GM04503 (cell line): Measurements from ENCODE around the gene GABPB2.

Experiments
- DNase-seq: peaks from one replicate; pipeline ENCODE4 v3.0.0-alpha.2; 2012; ENCODE audit warnings: low read depth

The GABPB2 gene

DNA sequence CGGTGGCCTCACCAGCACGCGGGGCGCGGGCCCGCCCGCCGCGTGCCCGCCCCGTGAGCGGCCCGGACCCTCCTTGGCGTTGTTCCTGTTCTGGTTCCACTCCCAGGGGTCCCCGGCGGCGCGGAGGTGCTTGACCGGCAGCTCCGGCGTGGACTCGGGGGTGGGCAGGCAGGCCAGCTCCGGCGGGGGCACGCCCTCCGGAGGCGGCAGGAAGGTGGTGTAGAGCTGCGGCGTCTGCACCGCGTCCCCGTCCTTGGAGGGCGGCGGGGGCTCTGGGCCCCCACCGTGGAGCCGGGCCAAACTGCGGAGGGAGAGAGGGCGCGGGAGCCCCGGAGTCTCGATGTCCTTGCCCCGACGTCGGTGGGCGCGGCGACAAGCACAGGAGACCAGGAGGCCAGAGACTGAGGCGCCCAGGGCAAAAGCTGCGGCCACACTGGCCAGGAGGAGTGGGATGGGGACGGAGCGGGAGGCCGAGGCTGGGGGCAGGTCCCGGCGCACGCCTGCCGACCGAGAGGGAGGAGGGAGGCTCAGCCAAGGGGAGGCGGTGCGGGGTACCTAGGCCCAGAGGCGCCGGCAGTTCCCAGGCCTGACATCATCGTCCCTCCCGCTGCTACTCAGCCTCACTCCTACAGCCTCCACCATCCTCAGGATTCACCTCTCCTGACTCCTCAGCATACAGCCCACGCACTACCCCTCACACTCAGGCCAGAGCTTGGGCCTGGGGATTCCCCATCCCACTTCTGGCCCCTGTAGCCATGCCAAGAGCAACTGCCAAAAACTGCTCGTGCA, 62.7 kb downstream of the GABPB2 start:
- no peak for DNase-seq

DNA sequence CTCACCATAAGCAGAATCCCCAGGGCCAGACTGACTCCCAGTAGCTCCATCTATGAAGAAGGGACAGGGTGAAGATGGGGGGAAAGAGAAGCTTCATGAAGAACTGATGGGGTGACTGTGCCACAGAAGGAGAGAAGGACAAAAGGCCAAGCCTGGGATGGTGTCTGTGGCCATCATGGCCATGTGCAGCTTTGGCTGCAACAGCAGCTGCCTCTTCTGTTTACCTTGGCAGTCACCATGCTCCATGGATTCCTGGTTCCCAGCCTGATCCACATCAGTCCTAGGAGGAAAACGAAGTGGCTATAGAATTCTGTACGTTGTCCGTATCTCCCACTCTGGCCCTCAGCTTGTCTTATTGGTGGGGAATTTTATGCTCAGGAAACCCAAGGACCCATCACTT, 63.8 kb downstream of the GABPB2 start:
- DNase-seq = no peak

DNA sequence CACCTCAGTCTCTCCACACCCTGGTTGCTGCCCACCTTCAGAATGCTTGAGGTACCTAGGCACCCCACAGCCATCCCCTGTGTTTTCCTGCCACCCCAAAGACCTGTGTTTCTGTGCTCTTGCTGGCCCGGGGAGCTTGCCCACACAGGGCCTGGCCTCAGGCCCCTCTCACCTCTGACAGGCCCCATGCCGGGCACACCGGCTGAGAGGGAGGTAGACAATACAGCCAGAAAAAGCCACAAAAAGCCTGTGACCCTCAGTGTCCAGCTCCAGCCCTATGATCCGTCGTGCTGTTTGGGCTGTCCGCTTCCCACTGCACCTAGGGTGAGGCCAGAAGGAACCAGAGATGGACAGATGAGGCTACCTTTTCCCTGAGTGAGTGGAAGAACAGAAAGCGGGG, 64.4 kb downstream of the GABPB2 start:
- no peak for DNase-seq

DNA sequence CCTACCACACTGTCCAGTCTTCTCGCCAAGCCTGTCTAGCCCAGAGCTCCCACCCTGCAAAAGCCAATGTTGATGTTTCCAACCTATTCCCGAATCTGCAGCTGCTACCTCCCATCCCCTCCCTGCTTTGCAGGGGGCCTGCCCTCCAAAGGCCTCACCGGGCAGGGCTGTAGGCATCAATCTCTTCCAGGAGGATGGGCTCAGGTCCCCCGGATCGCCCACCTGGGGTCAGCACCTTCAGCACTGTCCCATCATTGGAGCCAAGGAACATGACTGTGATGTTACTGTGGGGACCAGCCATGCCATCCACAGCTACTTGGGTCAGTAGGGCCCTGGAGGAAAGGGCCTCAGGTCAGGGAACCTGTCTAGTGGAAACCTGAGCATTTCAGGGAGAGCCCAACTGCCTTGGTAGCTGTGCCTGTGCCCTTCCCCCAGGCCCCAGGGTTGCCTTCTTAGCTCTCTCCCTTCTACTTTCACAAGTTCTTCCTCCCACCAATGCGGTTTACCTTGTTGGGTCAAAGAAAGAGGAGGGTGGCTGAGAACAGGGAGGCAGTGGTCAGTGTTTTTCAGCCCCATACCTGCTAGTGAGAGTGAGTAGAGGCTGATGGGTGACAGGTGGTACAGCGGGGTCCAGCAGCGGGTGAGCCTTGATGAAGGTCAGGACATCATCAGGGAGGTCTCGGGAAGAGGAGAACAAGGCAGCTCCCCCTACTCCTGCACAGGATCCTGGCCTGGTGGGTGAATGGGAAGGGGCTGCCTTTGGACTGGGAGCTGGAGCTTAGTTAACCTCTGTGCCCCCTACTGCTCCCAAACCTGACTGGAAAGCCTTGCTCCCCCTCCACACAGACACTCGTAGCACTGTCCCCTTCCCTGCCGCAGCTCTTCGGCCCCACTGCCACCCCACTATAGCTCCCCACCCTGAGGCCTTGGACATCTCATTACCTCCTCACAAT, 65.1 kb downstream of the GABPB2 start:
- DNase-seq = no peak

DNA sequence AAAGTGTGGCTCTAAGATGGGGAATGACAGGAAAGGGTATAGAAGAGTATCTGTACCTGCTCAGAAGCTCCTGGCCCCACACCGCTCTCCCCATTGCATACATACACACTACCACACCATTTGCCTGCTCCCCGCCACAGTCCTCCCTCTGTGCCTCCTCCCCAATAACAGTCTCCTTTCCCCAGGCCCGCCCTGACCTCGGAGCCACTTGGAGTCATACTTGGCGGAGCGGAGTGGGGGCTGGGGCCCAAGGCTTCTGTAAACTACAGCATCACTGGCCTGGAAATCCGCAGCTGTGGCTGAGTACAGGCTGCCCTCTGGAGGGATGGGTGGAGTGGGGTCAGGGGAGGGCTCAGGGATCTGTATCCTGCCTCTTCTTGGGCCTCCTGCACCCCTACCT, 67.2 kb downstream of the GABPB2 start:
- DNase-seq = no peak

DNA sequence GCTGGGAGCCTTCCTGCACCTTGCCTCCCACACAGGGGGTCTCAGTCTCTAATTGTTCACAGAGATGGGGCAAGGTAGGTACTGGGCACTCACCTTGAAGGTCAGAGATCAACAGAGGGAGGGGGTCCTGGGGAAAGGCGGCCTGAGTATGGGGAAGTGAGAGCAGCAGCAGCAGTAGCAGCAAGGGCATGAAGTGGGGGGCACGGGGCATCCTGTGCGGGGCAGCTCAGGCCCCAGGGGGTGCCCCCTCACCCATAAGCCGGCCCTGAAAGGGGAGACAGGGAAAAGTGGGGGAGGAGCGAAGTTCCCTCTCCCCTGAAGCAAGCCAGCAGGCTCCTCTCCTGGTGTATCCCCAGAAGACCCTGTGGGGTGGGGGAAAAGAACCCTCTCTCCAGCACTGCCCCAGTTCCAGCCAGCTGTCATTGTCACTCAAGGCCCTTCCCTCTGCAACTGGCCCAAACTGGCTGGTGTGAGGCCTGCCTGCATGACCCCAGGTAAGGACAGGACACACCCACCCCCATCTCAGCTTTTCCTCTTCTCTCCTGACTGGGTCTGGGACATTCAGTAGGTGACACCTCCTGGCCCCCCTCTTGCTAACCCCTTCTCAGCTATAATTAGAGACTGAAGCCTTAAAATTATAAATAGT, 72.0 kb downstream of the GABPB2 start:
- no peak for DNase-seq

DNA sequence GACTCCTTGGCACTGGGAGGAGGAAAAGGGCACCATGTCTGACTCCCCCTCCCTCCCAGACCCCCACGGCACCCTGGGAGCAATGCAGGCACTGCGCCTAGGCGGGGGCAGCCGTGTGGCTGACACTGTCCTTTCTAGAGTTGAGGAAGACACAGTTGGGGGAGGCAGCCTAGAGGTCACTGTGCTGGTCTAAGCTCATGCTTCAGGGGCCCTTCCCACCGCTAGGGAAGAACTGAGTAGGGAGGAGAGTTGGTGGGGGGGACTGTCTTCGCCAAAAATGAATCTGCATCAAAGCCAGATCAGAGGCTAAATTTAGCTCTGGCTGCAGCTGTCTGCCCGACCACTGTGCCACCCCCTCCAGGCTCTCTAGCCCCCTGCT, 72.5 kb downstream of the GABPB2 start:
- no peak for DNase-seq

DNA sequence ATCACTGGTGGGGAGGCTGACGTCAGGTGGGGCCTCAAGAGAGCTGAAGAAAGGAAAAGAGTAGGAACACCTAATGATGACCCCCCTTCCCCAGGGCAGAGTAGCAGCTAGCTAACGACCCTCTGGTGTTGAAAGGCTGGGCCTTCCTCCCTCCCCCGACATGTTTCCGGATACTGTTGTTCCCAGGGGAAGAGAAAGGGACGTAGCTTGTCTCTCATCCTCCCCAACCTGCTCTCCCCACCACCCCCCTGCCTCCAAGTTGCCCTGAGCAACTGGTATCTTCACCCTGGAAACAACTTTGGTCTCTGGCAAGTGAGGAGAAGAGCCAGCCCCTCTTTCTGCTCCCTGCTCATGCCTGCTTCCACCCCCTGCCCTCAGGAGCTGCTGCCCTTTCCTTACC, 73.4 kb downstream of the GABPB2 start:
- DNase-seq = no peak

DNA sequence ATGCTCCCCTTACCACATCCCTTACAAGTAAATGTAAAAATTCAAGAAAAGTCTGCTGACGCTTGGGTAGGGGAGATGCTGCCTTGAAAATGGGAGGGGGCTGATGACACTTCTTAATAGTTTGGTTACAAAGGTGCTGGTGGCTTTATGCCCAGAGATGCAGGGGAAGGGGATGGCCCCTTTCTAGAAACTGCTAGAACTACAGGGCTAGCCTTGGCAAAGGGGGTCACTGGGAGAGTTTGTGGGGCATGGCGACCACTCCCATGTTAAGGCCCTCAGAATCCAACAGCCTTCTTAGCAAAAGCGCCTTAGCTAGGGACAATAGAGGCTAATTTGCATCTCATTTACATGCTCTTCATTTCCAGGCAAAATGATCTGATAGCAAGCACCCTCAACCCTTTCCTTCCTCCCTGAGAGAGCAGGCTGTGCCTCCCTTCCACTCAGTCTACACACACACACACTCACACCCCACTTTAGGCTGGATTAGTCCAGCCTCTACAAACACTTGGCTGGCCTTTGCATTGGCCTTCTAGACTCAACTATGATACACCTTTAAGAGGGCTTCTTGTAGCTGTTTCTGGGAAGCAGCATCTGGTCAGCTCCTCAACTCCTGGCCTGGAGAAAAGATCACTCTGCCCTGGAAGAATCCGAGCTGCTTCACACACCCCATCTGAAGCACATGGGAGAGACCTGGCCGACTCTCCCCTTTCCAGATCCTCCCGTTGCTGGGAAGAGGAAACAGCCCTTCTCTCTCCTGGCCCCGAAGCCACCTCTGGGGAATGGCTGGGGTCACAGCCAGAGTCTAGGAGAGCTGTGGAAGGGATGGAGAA, 74.1 kb downstream of the GABPB2 start:
- DNase-seq = no peak

DNA sequence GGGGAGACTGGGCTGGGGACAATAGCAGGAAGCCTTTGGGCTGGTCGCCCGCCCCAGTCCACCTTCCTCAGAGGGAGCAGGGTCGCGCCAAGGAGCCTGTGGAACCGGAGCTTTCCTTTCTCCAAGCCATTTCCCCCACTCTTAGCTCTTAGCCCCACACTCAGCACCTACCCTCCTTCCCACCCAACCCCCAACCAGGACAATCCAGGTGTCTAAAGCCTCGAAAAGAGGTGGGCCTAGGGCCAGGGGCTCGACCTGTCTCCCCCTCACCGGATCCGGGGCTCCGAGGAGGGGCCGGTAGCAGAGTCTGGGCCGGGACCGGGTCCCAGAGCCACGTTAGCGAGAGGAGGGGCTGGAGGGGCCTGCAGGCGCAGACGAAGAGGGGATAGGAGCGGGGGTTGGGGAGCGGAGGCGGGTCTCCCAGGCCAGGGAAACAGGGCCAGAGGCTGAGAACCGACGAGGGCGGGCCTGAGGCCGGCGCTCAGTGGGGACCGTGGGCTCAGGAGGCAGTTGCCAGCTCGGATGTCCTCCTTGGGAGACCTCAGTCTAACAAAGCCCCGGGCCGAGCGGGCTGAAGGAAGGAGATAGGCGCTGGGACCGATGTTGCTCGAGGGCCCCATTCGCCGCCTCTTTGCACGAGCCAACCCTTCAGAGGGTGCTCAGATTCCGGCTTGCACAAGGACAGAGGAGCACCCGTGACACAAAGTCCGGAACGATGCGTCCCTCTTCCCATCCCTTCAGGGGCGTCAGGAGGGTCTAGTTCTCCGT, 74.9 kb downstream of the GABPB2 start:
- DNase-seq = no peak

DNA sequence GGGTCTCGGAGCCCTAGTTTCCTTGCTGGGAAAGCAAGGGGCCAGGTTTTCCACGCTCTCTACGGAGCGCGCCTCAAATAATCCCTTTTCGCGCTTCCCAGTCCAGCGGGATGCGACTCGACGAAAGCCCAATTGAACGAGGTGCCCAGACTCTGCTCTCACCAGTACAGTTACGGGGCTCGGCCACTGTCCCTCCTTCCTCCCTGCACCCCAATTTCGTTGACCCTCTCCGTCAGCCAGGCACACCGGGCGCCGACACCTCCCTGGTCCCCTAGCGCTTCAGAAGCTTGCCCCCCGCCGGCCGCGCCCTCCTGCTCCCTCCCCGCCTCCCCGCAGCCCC, 75.5 kb downstream of the GABPB2 start:
- DNase-seq = no peak

DNA sequence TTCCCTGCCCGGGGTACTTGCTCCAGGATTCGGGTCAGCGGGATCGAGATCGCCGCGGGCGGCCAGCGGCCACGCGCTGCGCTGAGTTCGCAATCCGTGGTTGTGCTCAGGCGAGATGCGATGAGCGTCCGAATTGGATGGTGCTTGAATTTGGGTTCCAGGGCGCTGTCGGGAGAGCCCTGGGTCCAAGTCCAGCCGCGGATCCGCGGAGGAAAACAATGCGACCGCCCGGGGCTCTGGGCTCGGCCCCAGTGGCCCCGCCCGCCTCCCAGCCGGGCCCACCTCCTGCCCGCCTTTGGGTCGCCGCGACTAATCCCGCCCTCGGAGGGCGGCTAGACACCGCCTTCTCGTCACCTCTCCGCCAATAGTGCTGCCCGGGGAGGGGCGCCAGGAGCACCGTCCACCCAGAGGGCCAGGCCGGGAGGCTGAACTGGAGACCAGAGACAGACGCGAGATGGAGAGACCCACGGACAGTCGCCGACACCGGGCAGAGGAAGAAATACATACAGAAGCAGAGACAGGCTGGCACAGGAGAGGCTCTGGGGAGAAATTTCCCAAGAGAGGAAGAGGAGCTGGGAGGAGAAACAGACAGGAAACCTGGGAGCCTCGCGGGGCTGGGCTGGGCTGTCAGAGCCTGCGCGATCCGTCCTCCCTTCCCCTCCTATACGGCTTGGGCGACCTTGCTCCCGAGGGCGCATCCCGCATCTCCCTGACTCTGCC, 76.0 kb downstream of the GABPB2 start, which contains the start of gene SEMA6C:
Gene SEMA6C, minus strand, starts transcription at position 220 of the 720 bp plus-strand sequence. CDS start 4,010 bp downstream, outside the sequence.
- DNase-seq = peak; percentile 73

DNA sequence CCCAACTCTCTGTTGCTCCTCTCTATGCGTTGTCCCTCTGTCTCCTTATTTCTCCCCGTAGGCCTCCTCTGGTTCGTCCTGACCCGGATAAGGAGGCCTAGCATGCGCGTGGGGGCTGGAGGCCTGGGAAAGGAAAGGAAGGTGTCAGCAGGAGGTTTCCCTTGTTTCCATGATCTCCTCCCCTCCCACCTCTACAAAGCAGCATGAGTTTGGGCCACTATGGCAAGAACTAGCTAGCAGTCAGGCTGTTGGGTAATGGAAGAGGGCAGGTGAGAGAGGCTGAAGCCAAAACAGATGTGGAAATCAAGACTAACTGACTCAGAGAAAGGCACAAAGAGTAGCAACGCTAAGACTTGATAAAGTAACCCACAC, 76.6 kb downstream of the GABPB2 start:
- no peak for DNase-seq

DNA sequence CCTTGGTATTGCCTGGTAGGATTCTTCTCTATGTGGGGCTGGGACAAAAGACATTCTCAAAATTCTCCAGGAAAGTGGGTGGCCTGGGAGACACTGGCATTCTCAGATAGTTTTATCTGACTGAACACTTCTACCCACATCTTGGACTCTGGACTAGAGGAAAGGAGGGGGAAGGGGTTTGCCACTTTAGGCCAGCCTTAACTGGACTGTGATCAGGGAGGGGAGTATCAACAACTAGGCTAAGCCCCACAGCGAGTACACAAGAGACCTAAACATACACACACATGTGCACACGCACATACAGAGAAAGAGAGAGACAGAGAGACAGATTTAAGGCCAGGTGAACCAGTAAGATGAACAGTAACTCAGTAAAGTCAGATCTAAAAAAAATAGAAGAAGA, 77.1 kb downstream of the GABPB2 start:
- DNase-seq = no peak

DNA sequence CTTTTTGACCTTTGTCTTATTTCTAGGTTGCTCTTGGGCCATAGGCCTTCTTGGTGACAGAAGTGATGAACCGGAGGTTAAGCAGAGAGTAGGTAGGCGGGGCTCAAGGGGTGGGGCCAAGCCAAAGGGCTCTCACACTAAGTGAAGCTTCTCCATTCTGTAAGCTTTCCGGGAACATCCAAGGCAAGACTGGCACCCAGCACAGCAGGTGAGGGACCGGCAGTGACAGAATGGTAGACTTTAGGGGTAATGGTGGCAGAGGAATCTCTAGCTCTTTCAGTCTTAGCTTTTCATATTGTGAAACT, 85.9 kb downstream of the GABPB2 start, which contains the start of gene TNFAIP8L2:
Gene TNFAIP8L2, plus strand, starts transcription at position 135 of the 305 bp plus-strand sequence. CDS start 2,049 bp downstream, outside the sequence.
- no peak for DNase-seq

DNA sequence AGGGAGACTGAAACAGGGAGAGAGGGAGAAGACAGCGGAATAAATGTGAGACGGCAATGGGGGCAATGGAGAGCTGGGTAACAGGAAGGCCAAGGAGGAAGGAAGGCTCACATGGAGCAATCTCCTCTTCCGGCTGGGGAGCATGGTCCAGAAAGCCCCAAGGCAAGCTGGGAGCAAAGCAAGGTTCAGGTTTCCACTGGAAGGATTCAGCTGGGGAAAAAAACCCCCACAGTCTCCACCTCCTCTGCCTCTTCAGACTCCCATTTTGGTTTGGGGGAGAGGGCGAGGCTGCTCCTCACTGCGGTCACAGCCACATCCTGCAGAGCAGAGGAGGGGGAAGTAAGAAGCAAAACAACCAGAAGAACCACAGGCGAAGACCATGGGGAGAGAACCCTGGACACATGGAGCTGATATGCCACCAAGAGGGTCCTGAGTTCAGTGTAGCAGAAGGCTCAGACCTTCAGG, 86.5 kb downstream of the GABPB2 start:
- DNase-seq = no peak

DNA sequence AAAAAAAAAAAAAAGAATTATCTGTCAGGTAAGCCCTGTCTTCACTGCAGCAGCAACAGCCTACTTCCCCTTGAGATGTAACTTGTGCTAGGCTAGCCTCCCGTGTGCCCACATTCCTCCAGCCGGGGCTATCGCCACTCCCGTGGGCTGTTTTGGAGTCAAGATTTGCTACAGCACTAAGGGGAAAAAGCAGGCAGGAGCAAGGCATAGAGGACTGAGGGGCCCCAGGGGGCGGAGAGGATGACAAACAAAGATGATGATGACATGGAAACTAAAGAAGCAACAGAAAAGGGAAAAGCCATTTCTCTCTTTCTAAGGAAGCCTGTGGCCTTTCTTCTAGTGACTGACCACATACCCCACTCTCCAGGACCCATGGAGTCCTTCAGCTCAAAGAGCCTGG, 87.8 kb downstream of the GABPB2 start:
- DNase-seq = no peak

DNA sequence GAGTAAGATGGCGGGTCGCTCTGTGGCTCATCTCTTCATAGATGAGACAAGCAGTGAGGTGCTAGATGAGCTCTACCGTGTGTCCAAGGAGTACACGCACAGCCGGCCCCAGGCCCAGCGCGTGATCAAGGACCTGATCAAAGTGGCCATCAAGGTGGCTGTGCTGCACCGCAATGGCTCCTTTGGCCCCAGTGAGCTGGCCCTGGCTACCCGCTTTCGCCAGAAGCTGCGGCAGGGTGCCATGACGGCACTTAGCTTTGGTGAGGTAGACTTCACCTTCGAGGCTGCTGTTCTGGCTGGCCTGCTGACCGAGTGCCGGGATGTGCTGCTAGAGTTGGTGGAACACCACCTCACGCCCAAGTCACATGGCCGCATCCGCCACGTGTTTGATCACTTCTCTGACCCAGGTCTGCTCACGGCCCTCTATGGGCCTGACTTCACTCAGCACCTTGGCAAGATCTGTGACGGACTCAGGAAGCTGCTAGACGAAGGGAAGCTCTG, 88.2 kb downstream of the GABPB2 start:
- no peak for DNase-seq

DNA sequence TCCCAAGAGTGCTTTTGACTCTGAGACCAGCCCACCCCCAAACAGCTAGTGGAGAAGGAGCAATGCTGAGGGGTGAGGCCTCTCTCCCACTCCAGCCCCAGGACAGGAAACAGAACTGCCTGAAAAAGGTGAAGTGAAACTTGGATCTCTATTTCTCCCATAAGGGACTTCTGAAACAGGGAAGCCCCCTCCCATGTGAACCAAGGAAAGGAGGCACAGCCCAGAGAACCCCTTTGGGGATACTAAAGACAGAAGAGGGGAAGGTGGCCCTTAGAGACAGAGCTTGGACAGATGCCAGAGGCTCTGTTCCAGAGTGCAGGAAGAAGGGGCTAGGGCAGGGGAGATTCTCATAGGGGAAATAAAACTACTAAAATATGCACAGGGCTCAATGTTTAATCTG, 88.8 kb downstream of the GABPB2 start:
- no peak for DNase-seq

DNA sequence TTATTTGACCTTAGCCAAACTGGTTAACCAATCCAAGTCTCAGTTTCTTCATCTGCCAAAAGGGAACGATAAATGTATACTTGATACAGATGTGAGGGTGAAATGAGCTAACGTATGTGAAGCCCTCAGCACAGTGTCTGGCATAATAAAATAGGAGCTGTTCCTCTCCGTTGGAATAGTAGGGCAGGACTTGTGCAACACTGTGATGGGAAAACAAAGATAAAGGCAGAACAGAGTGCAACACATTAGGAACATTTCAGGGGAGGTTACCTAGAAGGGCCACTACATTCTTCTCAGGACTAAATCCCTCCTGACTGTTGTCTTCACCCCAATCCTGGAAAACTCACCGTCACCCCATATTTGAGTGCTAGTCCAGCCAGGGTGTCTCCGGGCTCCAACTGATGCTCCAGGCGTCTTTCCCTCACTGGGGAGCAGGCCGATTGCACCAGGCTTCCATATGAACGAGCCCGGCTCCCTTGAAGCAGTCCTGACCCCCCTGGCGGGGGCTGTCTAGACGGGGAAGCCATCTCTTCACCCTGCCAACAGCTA, 94.2 kb downstream of the GABPB2 start:
- no peak for DNase-seq
